Measurements from ENCODE around the gene C1orf53.

- no peak for TF ChIP-seq CTCF (conservative IDR thresholded peaks at IDR 0.05; ENCODE audit: low read length)
- TF ChIP-seq EZH2phosphoT487 (IDR thresholded peaks at IDR 0.05; ENCODE audit: borderline replicate concordance, low read depth, low read length), result no peak
Observed at GRCh38 chr1:197944485-197944884, 42.1 kb downstream of the C1orf53 start.

Measured in OCI-LY7 (cell line).